Measurements from ENCODE around the gene EFCAB11.

Gene EFCAB11

DNA sequence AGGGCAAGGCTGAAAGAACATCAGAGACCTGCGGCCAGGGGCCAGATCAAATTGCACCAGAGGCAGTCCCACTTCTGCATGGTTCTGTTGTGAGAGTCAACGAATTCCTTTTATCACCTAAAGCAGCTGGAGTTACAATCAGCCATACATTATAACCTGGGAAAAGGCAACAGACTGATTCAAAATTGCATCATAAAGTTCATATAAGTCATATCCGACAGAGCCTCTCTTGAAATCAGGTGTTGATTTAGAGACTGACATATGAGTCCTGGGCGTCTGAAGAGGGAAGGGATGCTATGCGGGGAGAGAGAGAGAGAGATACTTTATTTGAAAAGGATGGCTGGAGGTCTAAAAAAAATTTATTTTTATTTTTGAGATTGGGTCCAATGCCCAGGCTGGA is 89.4 kb downstream of the EFCAB11 start:
- DNase-seq: no peak

DNA sequence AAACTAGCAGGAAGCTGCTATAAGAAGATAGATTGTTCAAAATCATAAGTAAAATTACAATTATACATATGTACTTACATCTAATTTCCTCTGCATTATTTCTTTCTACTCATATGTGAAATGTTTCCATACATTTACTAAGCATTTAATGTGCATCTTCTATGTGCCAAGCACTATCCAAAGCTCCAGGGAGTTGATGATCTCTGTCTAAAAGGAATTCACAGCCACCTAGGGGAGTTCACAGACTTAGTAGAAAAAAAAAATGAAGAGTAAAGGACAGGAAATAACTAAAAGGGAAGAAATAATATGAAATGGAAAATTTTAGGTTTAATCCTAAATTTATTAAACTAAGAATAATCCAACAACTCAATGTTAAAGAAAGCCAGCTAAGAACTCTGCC is 91.7 kb downstream of the EFCAB11 start:
- no peak for DNase-seq

DNA sequence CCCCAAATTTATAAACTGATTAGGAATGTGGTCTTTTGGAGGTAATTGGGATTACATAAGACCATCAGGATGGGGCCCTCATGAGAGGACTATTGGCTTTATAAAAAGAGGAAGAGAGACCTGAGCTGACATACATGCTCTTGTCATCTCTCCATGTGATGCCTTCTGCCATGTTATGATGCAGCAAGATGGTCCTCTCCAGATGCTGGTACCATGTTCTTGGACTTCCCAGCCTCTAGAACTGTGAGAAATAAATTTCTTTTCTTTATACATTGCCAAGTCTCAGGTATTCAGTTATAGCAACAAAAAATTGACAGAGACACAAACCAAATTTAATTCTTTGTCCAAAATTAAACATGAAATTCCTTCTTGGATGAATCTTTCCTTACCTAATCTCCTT is 92.9 kb downstream of the EFCAB11 start:
- DNase-seq: no peak

DNA sequence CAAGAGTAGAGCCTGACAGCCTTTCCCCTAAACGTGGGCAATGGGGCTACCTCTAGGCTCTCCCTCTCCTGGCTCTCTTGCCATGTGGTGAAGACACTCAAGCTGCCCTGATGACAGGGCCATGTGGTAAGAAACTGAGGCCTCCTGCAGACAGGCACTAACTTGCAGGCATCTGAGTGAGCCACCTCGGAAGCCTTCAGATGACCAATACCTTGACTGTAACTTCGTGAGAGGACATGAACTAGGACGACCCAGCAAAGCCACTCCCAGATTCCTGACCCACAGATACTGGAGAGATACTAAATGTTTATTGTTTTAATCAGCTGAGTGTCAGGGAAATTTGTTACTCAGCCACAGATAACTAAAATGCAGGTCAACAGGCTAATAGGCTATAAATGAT is 96.4 kb downstream of the EFCAB11 start:
- no peak for DNase-seq

DNA sequence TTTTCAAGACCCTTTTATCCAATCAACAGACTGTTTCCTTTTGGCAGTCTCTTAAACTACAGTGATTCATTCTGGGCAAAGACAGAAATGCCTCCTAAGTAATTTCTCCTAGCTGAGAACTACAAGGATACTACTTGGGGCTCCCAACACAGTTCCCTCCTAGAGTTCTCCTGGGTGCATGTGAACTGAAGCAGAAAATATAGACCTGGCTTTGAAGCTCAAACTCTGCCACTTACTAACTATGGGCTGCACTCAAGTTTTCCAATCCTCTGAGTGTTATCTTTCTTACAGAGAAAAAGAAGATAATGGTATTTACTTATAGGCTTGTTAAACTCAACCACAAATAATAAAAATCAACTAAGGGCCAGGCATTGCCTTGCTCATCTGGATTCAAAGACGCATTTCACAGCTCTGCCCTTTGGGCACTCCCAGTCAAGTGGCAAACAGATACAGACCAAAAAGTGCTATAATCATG is 97.6 kb downstream of the EFCAB11 start:
- DNase-seq: no peak

DNA sequence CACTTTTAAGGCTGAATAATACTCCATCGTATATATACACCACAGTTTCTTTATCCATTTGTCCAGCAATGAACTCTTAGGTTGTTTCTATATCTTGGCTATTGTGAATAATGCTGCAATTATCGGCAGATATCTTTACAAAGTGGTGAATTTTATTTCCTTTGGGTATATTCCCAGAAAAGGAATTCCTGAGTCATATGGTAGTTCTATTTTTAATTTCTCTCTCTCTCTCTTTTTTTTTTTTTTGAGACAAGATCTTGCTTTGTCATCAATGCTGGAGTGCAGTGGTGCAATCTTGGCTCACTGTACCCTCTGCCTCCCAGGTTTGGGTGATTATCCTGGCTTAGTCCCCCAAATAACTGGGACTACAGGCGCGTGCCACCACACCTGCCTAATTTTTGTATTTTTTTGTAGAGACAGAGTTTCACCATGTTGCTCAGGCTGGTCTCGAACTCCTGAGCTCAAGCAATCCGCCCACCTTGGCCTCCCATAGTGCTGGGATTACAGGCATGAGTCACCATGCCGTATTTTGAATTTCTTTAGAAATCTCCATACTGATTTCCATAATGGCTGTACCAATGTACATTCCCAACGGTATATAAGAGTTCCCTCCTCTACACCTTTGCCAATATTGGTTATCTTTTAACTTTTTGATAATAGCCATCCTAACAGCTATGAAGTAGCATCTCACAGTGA is 98.4 kb downstream of the EFCAB11 start:
- no peak for DNase-seq

DNA sequence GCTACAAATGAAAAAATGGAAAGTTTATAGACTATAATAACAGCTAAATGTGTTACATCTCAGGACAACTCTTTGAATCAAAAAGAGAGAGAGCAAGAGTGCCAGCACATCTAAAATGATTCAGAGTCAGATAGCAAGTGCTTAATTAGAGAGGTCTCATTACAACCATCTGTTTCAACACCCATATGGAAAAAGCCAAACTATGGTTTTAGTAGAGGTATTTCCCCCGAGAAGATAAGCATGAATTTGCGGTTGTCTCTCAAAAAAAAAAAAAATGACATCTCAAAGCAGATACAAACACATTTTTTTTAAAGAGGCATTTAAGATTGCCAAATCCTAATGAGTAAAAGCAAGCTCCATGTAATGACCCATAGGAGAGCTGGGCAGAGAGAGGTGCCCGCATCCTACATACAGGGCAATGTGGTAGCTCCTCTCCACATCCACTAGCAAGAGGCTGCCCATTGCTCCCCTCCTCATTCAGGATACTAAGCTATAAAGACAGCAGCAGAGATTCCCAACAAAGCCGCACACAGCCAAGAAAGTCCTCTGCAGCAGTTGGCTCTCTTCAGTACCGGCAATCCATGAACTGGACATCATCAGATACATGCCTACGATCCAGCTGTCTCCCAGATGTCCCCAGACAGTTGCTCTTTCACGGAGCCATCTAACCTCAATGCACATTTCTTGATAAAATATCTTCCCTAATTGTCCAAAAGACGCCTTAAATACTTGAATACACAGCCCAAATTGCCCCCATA is 100.4 kb downstream of the EFCAB11 start:
- DNase-seq: no peak

DNA sequence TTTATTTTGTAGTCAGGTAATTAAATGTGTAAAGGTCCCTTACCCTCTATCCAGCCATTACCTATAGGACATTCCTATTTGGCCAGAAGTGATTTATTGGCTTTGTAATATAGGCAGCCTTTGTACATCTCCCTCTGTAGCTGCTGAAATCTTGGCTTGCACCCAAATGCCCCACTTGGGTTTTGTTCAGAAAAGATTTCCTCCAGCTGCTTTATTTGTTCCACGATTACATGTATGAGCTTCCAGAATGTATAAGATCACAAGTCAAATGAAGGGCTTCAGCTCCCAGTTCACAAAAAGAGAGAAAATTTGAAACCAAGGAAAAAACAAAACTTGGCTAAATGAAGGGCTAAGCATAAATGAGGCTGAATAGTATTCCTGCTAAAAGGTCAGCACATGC is 103.4 kb downstream of the EFCAB11 start:
- DNase-seq: no peak

DNA sequence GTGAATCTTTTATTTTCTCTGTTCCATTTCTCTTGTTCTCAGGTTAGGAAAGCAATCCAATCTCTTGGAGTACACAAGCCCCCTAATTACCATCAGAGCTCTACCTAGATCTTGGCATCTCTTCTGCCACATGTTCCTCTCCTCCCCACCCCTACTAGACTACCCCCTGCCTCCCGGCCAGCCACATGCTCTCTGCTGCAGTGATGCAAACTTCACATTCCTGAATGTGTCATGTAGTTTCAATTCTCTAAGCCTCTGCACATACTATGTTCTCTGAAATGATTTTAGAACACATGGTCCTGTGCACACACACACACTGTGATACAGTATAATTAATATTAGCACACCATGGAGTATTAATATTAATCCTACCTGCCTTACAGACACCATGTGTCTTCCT is 104.6 kb downstream of the EFCAB11 start:
- no peak for DNase-seq

DNA sequence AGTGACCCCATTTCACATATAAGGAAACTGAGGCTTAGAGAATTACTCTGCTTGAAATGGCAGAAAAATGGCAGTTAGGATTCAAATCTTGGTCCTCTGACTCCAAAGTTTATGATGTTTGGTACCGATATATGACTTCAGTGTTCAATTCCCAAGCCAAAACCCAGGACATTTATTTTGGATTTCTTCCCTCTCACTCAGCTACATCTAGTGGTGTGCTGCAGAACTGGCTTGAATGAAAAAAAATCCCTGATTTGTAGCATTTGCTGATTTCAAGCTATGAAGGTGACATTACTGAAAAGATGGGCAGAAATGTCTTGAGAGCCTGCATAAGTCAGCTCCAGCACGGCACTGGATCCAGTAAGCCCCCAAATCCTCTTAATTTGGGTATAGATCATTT is 106.4 kb downstream of the EFCAB11 start:
- no peak for DNase-seq

DNA sequence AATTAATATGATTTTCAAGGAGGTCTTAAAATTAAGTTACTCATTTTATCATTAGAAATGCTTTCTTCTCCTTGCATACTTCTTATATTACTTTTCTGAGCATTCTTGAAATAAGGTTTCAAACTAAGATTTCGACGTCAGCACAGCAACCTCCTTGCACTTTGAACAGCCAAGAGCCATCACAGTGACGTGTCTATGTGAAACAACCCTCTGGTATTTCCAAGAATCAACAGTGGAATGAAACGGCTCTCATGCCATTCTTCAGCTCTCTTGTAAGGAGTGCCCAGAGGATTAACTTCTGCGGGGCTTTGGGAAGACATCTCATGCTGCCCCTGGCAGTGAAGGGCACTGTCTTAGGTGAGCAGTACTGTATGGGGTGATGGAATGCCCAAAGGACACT is 109.2 kb downstream of the EFCAB11 start:
- DNase-seq: no peak

DNA sequence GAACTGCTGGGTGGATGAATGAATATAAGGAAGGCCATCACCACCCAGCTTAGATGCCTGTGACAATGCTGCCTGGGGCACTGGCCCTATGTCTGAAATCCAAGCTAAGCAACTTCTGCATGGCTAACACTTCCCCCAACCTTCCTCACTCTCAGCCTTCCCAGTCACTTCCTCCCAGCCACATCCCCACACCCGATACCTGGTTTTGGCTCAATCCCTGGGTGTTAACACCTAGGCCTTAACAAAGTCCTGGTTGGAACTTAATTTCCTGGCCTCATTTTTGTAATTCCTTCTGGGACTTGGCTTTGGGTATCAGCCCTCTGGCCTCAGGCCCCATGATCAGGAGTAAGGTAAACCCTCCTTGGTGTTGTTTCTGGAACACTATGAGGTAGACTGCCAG is 110.0 kb downstream of the EFCAB11 start:
- no peak for DNase-seq

DNA sequence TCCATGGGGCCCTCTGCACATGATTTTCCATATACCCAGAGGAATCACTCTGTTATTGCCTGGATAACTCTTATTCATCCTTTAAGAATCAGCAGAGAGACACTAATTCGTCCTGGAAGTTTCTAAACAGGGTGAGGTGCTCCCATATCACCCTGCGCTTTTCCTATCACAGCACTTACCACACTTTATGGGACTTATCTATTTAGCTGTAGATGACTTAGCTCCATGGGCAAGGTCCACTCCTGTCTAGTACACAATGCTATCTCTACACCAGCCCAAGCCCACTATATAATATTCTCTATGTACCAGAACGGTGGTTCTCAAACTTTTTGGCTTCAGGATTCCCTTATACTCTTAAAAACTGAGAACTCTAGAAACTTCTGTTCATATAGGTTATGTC is 111.7 kb downstream of the EFCAB11 start:
- no peak for DNase-seq

DNA sequence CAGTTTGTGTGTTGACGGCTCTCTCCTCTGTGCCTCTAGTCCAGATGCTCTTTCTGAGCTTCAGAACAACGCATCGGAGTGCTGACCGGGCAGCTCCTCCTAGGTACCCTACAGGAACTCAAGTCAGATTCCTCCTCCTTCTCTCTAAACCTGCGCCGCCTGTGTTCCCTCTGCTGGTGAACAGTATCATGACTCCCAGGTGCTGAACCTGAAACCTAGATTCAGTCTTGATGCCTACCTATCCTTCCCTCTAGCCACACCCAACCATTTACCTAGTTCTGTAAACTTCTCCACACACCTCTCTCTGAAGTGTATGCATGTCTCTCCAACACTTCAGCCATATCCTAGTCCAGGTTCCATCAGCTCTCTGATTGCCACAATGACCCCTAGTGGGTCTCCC is 112.7 kb downstream of the EFCAB11 start:
- DNase-seq: peak; percentile 7

DNA sequence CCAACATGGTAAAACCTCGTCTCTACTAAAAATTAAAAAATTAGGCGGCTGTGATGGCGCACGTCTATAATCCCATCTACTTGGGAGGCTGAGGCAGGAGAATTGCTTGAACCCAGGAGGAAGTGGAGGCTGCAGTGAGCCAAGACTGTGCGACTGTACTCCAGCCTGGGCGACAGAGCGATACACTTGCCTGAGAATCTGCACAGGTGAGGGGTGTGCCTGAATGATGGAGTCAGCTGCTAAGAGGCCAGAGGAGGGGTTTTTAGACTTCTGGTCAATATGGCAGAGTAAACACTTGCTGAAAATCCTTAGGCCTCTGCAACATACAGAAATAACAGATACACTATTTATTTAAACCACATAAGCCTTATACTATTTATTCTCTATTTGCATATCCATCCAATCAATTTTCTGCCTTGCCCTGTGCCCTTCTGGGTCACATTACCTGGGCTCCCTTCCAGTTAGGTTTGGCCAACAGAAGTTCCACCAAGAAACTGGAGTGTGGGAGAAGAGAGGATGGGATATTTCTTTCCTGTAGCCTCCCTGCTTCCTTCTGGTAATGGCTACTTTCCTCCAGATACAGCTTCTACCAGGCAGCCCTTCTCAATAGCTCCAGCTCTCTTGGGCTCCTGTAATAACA is 117.6 kb downstream of the EFCAB11 start:
- DNase-seq: no peak

DNA sequence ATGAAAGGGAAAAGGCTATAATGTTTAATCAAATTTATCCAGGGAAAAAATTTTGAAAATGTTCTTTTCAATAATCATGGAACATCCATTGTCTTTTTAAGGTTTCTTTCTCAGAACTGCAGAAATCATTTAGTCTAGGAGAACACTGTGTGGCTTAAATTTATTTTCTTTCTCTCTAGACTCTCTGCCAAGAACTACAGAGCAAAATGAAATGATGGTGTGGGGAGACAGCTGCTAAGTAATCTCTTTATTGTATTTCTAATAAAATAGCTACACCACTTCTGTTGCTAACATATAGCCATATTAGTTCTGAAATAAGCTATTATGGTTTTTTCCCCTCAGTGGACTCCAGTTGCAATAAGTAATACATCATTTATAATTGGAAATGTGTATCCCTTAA is 120.9 kb downstream of the EFCAB11 start:
- no peak for DNase-seq

DNA sequence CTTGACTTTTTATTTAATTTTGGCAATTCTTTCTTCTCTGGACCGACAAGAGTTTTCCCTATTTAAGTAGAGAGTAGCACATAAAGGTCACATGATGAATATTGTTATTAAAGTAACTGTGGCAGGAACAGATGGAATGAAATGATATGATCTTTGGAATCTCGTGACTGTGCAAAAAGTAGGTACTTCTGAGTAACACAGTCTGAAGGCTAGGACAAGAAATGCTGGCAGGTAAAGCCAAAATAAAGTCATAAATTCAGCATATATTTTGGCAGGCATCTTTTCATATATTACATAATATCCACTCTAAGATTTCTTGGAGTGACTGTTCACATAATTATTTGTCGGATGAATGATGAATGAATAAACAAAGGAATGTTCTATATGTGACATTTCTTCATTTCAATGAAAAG is 121.4 kb downstream of the EFCAB11 start:
- DNase-seq: no peak

DNA sequence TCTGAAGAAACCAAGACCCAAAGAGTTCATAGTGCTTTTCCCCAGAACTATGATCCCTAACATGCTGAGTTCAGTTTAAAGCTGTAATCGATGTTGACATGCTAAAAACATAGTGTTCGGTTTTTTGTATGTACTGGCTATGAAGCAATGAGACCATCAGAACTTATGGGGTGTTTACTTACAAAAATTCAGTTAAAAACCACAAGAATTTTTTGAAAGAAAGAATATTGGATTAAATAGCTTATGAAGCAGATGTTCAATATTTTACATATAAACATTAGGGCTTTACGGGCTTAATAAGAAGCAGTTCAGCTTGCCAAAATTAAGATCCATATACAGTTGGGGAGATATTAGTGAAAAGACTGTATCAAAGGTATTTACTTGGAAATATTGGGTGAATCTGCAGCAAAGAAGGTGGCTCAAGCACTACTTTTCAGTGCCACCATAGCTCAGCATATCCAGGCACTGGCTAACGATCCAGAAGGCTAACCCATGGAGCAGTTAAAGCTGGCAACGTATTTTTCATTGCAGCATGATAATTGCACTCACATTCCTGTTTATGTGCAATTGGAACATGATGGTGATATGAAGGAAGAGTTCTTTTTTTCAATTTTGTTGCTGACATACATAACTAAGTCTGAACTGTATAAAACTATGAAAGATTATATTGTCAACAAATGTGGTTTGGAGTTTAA is 125.9 kb downstream of the EFCAB11 start:
- no peak for DNase-seq

DNA sequence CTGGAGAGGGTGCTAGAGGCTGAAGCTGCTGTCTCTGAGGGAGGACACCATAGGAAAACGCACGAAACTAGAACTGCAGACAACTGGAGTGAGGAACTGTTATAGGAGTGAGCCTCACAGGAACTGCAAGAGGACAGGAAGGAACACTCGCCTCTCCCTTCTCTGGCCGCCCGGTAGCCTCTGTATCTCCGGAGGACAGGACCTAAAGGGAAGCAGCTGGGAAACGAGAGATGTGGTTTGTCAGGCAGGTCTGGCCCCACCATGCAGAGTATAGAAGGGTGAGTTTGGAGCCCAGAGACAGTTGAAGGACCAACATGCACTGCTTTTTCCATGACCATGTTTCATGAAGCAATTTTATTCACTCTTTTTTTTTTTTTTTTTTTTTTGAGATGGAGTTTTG is 127.3 kb downstream of the EFCAB11 start:
- no peak for DNase-seq

DNA sequence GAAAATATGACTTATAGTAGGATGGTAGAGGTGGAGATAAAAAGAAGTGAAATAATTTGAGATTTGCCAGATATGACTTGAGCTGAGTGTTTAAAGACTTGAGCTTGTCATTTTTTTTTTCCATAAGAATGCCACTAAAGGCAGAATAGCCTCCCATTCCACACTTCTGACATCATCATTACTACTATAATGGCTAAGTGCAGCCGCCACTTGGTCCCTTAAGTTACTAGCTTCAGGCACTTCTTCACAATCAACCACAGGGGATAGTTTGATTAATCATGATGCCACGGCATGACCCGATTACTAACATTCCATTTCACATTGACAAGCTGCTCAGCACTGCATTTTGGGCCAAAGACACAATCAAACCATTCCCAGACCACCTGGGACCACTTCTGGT is 127.9 kb downstream of the EFCAB11 start:
- no peak for DNase-seq

DNA sequence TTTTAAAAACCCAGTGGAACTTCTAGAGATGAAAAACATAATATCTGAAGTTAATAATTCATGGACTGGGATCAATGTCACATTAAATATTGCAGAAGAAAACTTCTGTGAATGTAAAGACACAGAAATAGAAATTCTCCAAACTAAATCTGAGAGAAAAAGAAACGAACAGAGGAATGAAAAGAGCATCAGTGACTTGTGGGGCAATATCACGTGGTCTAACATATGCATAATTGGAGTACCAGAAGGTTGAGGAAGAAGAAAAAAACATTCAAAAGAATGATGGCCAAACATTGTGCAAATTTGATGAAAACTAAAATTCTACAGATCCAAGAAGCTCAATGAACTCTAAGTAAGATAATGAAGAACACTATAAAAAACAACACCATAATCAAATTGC is 130.8 kb downstream of the EFCAB11 start:
- DNase-seq: no peak

DNA sequence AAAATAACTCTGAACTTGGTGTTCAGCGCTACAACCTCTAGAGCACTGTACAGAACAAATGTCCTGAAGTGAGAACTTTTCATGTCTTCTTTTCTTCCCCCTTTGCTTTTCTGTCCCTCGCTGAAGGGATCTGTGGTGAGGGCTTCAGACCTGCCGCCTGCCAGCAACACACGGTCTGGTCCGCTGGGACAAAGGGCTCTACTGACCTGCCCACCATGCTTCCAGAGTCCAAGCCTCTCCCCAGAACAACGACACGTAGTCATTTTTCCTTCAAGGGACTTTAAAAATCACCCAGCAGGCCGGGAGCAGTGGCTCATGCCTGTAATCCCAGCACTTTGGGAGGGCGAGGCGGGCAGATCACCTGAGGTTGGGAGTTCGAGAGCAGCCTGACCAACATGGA is 140.4 kb downstream of the EFCAB11 start:
- no peak for DNase-seq

DNA sequence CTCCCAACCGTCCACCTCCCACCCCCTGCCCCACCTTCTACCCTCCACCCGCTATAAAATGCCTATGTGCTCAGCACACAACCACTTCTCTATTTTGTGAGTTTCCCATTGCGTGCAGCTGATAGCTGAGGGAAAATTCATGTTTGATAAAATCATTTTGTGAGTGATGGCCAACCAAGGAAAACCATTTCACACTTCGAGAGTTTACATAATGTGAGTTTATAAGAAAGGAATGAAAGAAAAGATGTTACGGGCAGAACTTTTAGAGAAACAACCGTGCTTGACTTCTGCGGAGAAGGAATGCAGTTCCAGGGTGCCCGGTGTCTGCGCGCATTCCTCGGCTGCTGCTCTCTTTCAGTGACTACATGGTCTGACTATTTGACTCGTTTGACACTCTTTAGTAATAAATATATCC is 140.9 kb downstream of the EFCAB11 start:
- DNase-seq: no peak

All from RPMI8226 (cell line).